Fibroblast of lung (primary cell): Measurements from ENCODE around the gene KCNAB2.

Source experiments
- CTCF ChIP-seq, 2 donors: IDR thresholded peaks in 1 of 2; conservative IDR thresholded peaks in 1 of 2; 1 replicate in 1 of 2; 2 replicates in 1 of 2; pipeline ENCODE4 v1.5.1; 2011 to 2012; ENCODE audit warnings: low read length in 2 of 2, control low read depth in 1 of 2, inconsistent platforms in 1 of 2, low read depth in 1 of 2, mild to moderate bottlenecking in 1 of 2
- EZH2 ChIP-seq: IDR thresholded peaks from 2 replicates; pipeline ENCODE4 v1.5.1; 2012; ENCODE audit warnings: low read length, control low read depth, mild to moderate bottlenecking; ENCODE audit errors: missing control alignments

- TF ChIP-seq CTCF (conservative IDR thresholded peaks at IDR 0.05 in 1 of 2, IDR thresholded peaks at IDR 0.05 in 1 of 2; ENCODE audit: low read depth in 1 of 2, low read length in 2 of 2) (no peak), EZH2 (no peak)
Observed at GRCh38 chr1:6048179-6048867, 2.6 kb downstream of the KCNAB2 start.
